GM23338 (cell line): ENCODE data around the gene FHIT.

Experiments
- CREB1 ChIP-seq: fragments of 250-450 bp; sonication (Bioruptor Pico); IDR thresholded peaks from 2 replicates; pipeline ENCODE4 v1.5.0; 2020; ENCODE audit warnings: low read depth, mild to moderate bottlenecking, moderate library complexity
- CTCF ChIP-seq, 2 experiments: fragments of 200-600 bp in 1 of 2; sonication (generic) in 1 of 2; conservative IDR thresholded peaks; 2 replicates each; pipeline versions ENCODE4 v1.5.1 to v1.6.1; 2016 to 2017; ENCODE audit warnings: antibody characterized with exemption in 2 of 2, low read depth in 2 of 2, mild to moderate bottlenecking in 2 of 2, moderate library complexity in 1 of 2
- EZH2phosphoT487 ChIP-seq: fragments of 200-600 bp; sonication (generic); IDR thresholded peaks from one replicate; pipeline ENCODE4 v1.8.1; 2018; ENCODE audit warnings: antibody characterized with exemption; ENCODE audit not compliant: unreplicated experiment
- POLR2AphosphoS5 ChIP-seq: IDR thresholded peaks from 2 replicates; pipeline ENCODE4 v1.6.1; 2016; ENCODE audit warnings: antibody characterized with exemption, low read depth
- REST ChIP-seq: IDR thresholded peaks from one replicate; pipeline ENCODE4 v1.6.1; 2018; ENCODE audit warnings: antibody characterized with exemption; ENCODE audit not compliant: unreplicated experiment
- STAT1 ChIP-seq: IDR thresholded peaks from one replicate; pipeline ENCODE4 v1.6.1; 2016; ENCODE audit warnings: antibody characterized with exemption; ENCODE audit not compliant: unreplicated experiment
- ZNF462 ChIP-seq: fragments of 250-450 bp; sonication (Bioruptor Pico); IDR thresholded peaks from 2 replicates; pipeline ENCODE4 v1.5.0; 2020; ENCODE audit warnings: mild to moderate bottlenecking, moderate library complexity

- TF ChIP-seq CTCF (conservative IDR thresholded peaks at IDR 0.05; ENCODE audit: low read depth in 2 of 2) (no peak), ZNF462 (CRISPR knock-in tag) (no peak), POLR2AphosphoS5 (no peak), STAT1 (no peak), EZH2phosphoT487 (no peak), REST (no peak), CREB1 (CRISPR knock-in tag) (no peak)
Observed at GRCh38 chr3:59710554-59710953, 1540.7 kb downstream of the FHIT start.
